EL (cell line): ENCODE results near the gene TYK2.
"Not testable (repeated sequence)": the region's sequence is repeated elsewhere in the genome, so short reads cannot be mapped to it uniquely, and the experiment has no call there.

Experiments used
- DNase-seq: peaks from one replicate; pipeline ENCODE4 v3.0.0-alpha.2; 2016

Gene TYK2

DNA sequence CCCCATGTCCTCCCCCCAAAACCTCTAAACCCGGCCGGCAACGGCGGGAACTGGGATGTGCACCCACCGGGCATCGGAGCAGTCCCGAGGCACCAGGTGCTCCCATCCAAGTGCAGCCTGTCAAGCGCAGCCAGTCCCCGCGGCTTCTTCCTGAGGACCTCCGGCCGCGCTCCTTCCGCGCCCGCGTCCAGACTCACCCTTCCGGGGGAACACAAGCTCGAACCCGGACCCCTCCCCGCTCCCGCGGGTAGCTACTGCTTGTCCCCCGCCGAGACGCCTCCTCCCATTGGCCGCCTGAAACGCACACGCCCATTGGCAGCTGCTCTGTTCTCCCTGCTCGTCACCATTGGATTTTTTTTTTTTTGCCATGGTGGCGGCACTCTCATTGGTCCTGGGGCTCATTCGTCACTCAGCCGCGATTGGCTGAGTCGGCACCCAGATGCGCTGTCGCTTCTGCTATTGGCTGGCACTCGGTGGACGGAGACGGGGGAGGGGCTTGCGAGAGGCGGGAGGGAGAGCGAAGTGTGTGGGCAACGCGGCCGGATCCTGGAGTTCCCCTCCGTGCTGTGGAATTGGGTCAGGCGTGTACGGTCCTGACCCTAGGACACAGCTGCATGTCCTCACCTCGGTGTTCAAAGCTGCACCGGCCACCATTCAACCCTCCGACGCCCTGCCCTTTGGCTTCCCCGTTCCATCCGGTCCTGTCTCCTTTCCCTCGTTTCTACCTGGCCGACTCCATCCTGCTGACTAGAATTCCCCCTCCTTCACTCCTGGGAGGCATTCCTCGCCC is at the start of gene TYK2:
TYK2 (minus strand) TSS at position 260 of the 790 bp plus-strand sequence. CDS start 2,166 bp downstream, outside the sequence.
- DNase-seq = peak; percentile 99

DNA sequence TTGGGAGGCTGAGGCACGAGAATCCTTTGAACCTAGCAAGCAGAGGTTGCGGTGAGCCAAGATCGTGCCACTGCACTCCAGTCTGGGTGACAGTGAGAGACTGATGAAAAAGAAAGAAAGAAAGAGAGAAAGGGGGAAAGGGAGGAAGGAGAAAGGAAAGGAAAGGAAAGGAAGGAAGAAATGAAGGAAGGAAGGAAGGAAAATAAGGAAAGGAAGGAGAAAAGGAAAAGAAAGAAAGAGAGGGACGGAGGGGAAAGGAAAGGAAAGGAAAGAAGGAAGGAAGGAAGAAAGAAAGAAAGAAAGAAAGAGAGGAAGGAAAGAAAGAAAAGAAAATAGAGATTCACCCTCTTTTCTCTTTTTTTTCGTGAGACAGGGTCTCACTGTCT is 48.6 kb upstream of the TYK2 start:
- no peak for DNase-seq

GRCh38 chr19:10427169-10427568 is 46.8 kb upstream of the TYK2 start:
- DNase-seq = no peak

- peak; percentile 80 for DNase-seq
Observed at GRCh38 chr19:10424011-10424637, 43.8 kb upstream of the TYK2 start.

GRCh38 chr19:10422846-10423245 is 42.5 kb upstream of the TYK2 start:
- no peak for DNase-seq

GRCh38 chr19:10422046-10422461 is 41.7 kb upstream of the TYK2 start:
- DNase-seq = no peak

GRCh38 chr19:10421240-10422045 is 41.1 kb upstream of the TYK2 start:
- DNase-seq = peak; percentile 5

GRCh38 chr19:10420444-10421239 is 40.3 kb upstream of the TYK2 start, which contains the start of gene PDE4A:
Gene PDE4A (plus strand): TSS chr19:10420538. CDS start chr19:10420765, 227 bp downstream.
- DNase-seq = peak; percentile 50

- DNase-seq = peak; percentile 65
Observed at GRCh38 chr19:10419646-10420443, 39.5 kb upstream of the TYK2 start.

- DNase-seq = no peak
Observed at GRCh38 chr19:10419200-10419645, 38.9 kb upstream of the TYK2 start.

DNA sequence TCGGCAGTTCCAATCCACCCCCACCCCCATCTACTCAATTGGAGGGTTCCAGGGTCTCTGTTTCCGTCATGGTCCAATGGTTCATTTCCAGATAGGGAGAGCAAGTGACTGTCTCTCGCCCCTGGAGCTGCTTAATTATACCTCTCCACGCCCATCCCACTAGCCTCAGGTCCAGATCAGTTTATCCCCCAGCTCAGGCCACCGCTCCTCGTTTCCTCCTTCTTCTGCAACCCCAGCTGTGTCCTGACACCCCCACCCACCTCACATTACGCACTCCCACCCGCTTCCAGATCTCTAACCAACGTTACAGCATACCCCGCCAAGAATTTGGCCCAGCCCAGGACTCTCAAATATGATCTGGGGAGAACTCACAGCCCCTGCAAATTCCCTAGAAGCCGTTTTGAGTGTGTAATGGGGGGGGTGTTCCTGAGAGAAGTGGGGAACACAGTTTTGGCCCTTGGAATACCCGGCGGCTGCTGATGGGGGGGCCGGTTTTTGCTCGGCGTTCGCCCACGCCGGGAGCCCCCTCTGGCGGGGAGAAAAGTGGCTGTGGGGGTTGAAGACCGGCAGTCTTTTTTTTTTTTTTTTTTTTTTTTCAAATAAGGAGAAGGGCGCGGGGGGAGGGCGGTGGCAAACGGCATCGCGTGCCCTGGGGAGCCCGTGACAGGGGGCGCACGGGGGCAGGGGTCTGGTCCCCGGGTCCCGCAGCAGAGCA is 38.3 kb upstream of the TYK2 start:
- no peak for DNase-seq

- no peak for DNase-seq
Observed at GRCh38 chr19:10418235-10418484, 37.8 kb upstream of the TYK2 start.

GRCh38 chr19:10417541-10418234 is 37.3 kb upstream of the TYK2 start:
- DNase-seq = no peak

- peak; percentile 87 for DNase-seq
Observed at GRCh38 chr19:10416380-10417257, 36.2 kb upstream of the TYK2 start.

DNA sequence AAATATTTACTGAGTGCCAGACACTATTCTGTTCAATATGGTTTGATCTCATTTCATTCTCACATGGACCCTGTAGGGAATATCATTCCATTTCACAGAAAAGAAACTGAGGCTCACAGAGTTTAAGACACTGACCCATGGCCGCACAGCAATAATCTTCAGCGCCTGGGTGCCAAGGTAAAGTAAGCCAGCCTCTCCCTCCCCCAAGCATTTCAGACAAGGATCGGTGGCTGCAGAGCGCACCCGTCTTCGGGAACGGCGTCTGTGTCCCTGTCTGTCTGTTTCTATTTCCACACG is 35.7 kb upstream of the TYK2 start:
- no peak for DNase-seq

- DNase-seq = no peak
Observed at GRCh38 chr19:10412257-10412977, 32.0 kb upstream of the TYK2 start.

GRCh38 chr19:10411224-10411623 is 30.9 kb upstream of the TYK2 start:
- DNase-seq = not testable (repeated sequence)

- no peak for DNase-seq
Observed at GRCh38 chr19:10408511-10409283, 28.3 kb upstream of the TYK2 start.
